Stimulated activated CD8-positive, alpha-beta memory T cell treated with anti-CD3 and anti-CD28 coated beads, Interleukin-12 subunit alpha, Interleukin-12 subunit beta, amount 100 ng/mL, for 24 hours (primary cell): ENCODE data around the gene MAML2.

Experiments used
- DNase-seq: peaks from one replicate; pipeline ENCODE4 v3.0.0-alpha.2; 2020; ENCODE audit errors: extremely low read depth

MAML2 gene

GRCh38 chr11:96037405-96037949, 305.5 kb downstream of the MAML2 start:
- no peak for DNase-seq

GRCh38 chr11:96036863-96037262, 306.1 kb downstream of the MAML2 start:
- DNase-seq: no peak

- no peak for DNase-seq
Measured at GRCh38 chr11:96035740-96036078, 307.3 kb downstream of the MAML2 start.

- DNase-seq: no peak
Measured at GRCh38 chr11:96035031-96035739, 307.8 kb downstream of the MAML2 start.

GRCh38 chr11:96033599-96033998, 309.4 kb downstream of the MAML2 start:
- DNase-seq: no peak

GRCh38 chr11:96033095-96033494, 309.9 kb downstream of the MAML2 start:
- no peak for DNase-seq

GRCh38 chr11:96028746-96029145, 314.2 kb downstream of the MAML2 start:
- no peak for DNase-seq

- DNase-seq: no peak
Measured at GRCh38 chr11:96027021-96027420, 316.0 kb downstream of the MAML2 start.

GRCh38 chr11:96026310-96026709, 316.7 kb downstream of the MAML2 start:
- DNase-seq: no peak

GRCh38 chr11:96024666-96025065, 318.3 kb downstream of the MAML2 start:
- no peak for DNase-seq

- DNase-seq: no peak
Measured at GRCh38 chr11:96023275-96023674, 319.7 kb downstream of the MAML2 start.

- no peak for DNase-seq
Measured at GRCh38 chr11:96021901-96022650, 320.9 kb downstream of the MAML2 start.

- no peak for DNase-seq
Measured at GRCh38 chr11:96019810-96020747, 322.9 kb downstream of the MAML2 start.

- no peak for DNase-seq
Measured at GRCh38 chr11:96019281-96019680, 323.7 kb downstream of the MAML2 start.

- DNase-seq: no peak
Measured at GRCh38 chr11:96017856-96018255, 325.1 kb downstream of the MAML2 start.

GRCh38 chr11:96016978-96017502, 326.0 kb downstream of the MAML2 start:
- DNase-seq: no peak

- no peak for DNase-seq
Measured at GRCh38 chr11:96015906-96016565, 327.0 kb downstream of the MAML2 start.

- DNase-seq: no peak
Measured at GRCh38 chr11:96014217-96014616, 328.8 kb downstream of the MAML2 start.

GRCh38 chr11:96013461-96014213, 329.4 kb downstream of the MAML2 start:
- DNase-seq: no peak

- DNase-seq: no peak
Measured at GRCh38 chr11:96012086-96012824, 330.7 kb downstream of the MAML2 start.
